Measurements from ENCODE around the gene TCP11. TPM values are rescaled to one million over a fixed set of nuclear protein-coding genes. Genes with fewer than 3 reads are reported as not detected.

Gene TCP11
- total RNA-seq, 1 donor, result 0.72 TPM

GRCh38 chr6:35080821-35081425, 60.2 kb downstream of the TCP11 start:
- no peaks in the 10 kb centered on the region for H3K4me1 ChIP-seq (ENCODE audit: insufficient read depth, low read length)
- H2AFZ ChIP-seq (ENCODE audit: low read length), result no peak overlapping the region
- H3K36me3 ChIP-seq (ENCODE audit: insufficient read depth, low read length), result peaks cover 14% of the 10 kb centered on the region
- H3K4me3 ChIP-seq (ENCODE audit: insufficient read depth, low read length), result no peak overlapping the region
- no peaks in the 10 kb centered on the region for H4K20me1 ChIP-seq (ENCODE audit: insufficient read depth, low read length)
- no peaks in the 10 kb centered on the region for H3K79me2 ChIP-seq (ENCODE audit: insufficient read depth, low read length)
- TF ChIP-seq CTCF (IDR thresholded peaks at IDR 0.05; ENCODE audit: extremely low read depth, low read depth, low read length), result no peak
- no peak overlapping the region for H3K4me2 ChIP-seq (ENCODE audit: insufficient read depth, low read length)
- DNase-seq (ENCODE audit: insufficient read length, low spot score, missing footprints), result peak; percentile 90
- H3K27ac ChIP-seq (ENCODE audit: low read depth, low read length), result no peak overlapping the region
- no peaks in the 10 kb centered on the region for H3K9me3 ChIP-seq (ENCODE audit: low read depth, low read length)
- H3K27me3 ChIP-seq (ENCODE audit: insufficient read depth, low read length), result no peaks in the 10 kb centered on the region

- H3K36me3 ChIP-seq (ENCODE audit: insufficient read depth, low read length), result peaks cover 11% of the 10 kb centered on the region
- no peak overlapping the region for H2AFZ ChIP-seq (ENCODE audit: low read length)
- H3K79me2 ChIP-seq (ENCODE audit: insufficient read depth, low read length), result no peaks in the 10 kb centered on the region
- H3K4me2 ChIP-seq (ENCODE audit: insufficient read depth, low read length), result no peak overlapping the region
- H3K27me3 ChIP-seq (ENCODE audit: insufficient read depth, low read length), result no peaks in the 10 kb centered on the region
- DNase-seq (ENCODE audit: insufficient read length, low spot score, missing footprints), result peak; percentile 62
- TF ChIP-seq CTCF (IDR thresholded peaks at IDR 0.05; ENCODE audit: extremely low read depth, low read depth, low read length), result no peak
- H3K9me3 ChIP-seq (ENCODE audit: low read depth, low read length), result no peaks in the 10 kb centered on the region
- H3K27ac ChIP-seq (ENCODE audit: low read depth, low read length), result no peak overlapping the region
- no peaks in the 10 kb centered on the region for H4K20me1 ChIP-seq (ENCODE audit: insufficient read depth, low read length)
- no peak overlapping the region for H3K4me3 ChIP-seq (ENCODE audit: insufficient read depth, low read length)
- no peaks in the 10 kb centered on the region for H3K4me1 ChIP-seq (ENCODE audit: insufficient read depth, low read length)
These were observed 61.0 kb downstream of the TCP11 start for GRCh38 chr6:35080016-35080680.

- H3K27me3 ChIP-seq (ENCODE audit: insufficient read depth, low read length), result no peaks in the 10 kb centered on the region
- H4K20me1 ChIP-seq (ENCODE audit: insufficient read depth, low read length), result no peaks in the 10 kb centered on the region
- H3K36me3 ChIP-seq (ENCODE audit: insufficient read depth, low read length), result peaks cover 5% of the 10 kb centered on the region
- no peak for TF ChIP-seq CTCF (IDR thresholded peaks at IDR 0.05; ENCODE audit: extremely low read depth, low read depth, low read length)
- H3K79me2 ChIP-seq (ENCODE audit: insufficient read depth, low read length), result no peaks in the 10 kb centered on the region
- H3K4me1 ChIP-seq (ENCODE audit: insufficient read depth, low read length), result no peaks in the 10 kb centered on the region
- H3K9me3 ChIP-seq (ENCODE audit: low read depth, low read length), result no peaks in the 10 kb centered on the region
- H3K27ac ChIP-seq (ENCODE audit: low read depth, low read length), result no peak overlapping the region
- no peak overlapping the region for H2AFZ ChIP-seq (ENCODE audit: low read length)
- no peak overlapping the region for H3K4me3 ChIP-seq (ENCODE audit: insufficient read depth, low read length)
- DNase-seq (ENCODE audit: insufficient read length, low spot score, missing footprints), result peak; percentile 71
- H3K4me2 ChIP-seq (ENCODE audit: insufficient read depth, low read length), result no peak overlapping the region
These were observed 61.7 kb downstream of the TCP11 start for GRCh38 chr6:35079311-35080000.

- H3K4me2 ChIP-seq (ENCODE audit: insufficient read depth, low read length), result no peak overlapping the region
- no peaks in the 10 kb centered on the region for H4K20me1 ChIP-seq (ENCODE audit: insufficient read depth, low read length)
- H3K79me2 ChIP-seq (ENCODE audit: insufficient read depth, low read length), result no peaks in the 10 kb centered on the region
- peak; percentile 67 for DNase-seq (ENCODE audit: insufficient read length, low spot score, missing footprints)
- H3K27ac ChIP-seq (ENCODE audit: low read depth, low read length), result no peak overlapping the region
- H3K4me3 ChIP-seq (ENCODE audit: insufficient read depth, low read length), result no peak overlapping the region
- no peaks in the 10 kb centered on the region for H3K4me1 ChIP-seq (ENCODE audit: insufficient read depth, low read length)
- H3K36me3 ChIP-seq (ENCODE audit: insufficient read depth, low read length), result peaks cover 5% of the 10 kb centered on the region
- no peak for TF ChIP-seq CTCF (IDR thresholded peaks at IDR 0.05; ENCODE audit: extremely low read depth, low read depth, low read length)
- no peak overlapping the region for H2AFZ ChIP-seq (ENCODE audit: low read length)
- no peaks in the 10 kb centered on the region for H3K27me3 ChIP-seq (ENCODE audit: insufficient read depth, low read length)
- no peaks in the 10 kb centered on the region for H3K9me3 ChIP-seq (ENCODE audit: low read depth, low read length)
These were observed 62.2 kb downstream of the TCP11 start for GRCh38 chr6:35078896-35079295.

Data from osteoblast (primary cell).